Cardiac muscle cell (in vitro differentiated cells and primary cell): ENCODE measurements around the gene DNAH6. TPM values are rescaled to one million over a fixed set of nuclear protein-coding genes. Genes with fewer than 3 reads are reported as not detected.

Experiments used
- DNase-seq, 2 donors: peaks; one replicate each; pipeline versions ENCODE4 v3.0.0 to v3.0.0-alpha.2; 2010 to 2017; ENCODE audit warnings: low read depth in 1 of 2, low spot score in 1 of 2
- H3K27ac ChIP-seq: fragments of 200-600 bp; sonication (generic); 2 replicates; pipeline ENCODE4 v1.5.1; 2016
- H3K27me3 ChIP-seq: fragments of 200-600 bp; sonication (generic); 2 replicates; pipeline ENCODE4 v1.6.0; 2016; ENCODE audit warnings: control low read depth
- H3K36me3 ChIP-seq: fragments of 200-600 bp; sonication (generic); 2 replicates; pipeline ENCODE4 v1.5.1; 2016; ENCODE audit warnings: control low read depth
- H3K4me1 ChIP-seq: fragments of 200-600 bp; sonication (generic); 2 replicates; pipeline ENCODE4 v1.8.1; 2017; ENCODE audit warnings: low read depth, mild to moderate bottlenecking, mixed run types
- H3K4me3 ChIP-seq: fragments of 200-600 bp; sonication (generic); 2 replicates; pipeline ENCODE4 v1.5.1; 2016; ENCODE audit warnings: mild to moderate bottlenecking
- H3K9me3 ChIP-seq: fragments of 200-600 bp; sonication (generic); 2 replicates; pipeline ENCODE4 v1.5.1; 2017; ENCODE audit warnings: low read depth, mild to moderate bottlenecking, control low read depth
- CTCF ChIP-seq: IDR thresholded peaks from 2 replicates; pipeline ENCODE4 v1.5.1; 2012; ENCODE audit warnings: low read depth, mild to moderate bottlenecking, low read length
- polyA plus RNA-seq: library from polyadenylated mRNA; unstranded; fragments of >200 nt; fragmentation: Nextera tagmentation; extraction: Ambion mirVana; gene quantifications from 2 replicates; pipeline ENCODE4 v1.2.1, GENCODE V29; 2016
- total RNA-seq: library from RNA; depleted of rRNA; stranded (reverse); fragments of >200 nt; gene quantifications from 2 replicates; pipeline ENCODE4 v1.2.3, GENCODE V29; 2016

Gene DNAH6
- total and polyA plus RNA-seq, 2 experiments from 2014 or later: 0.66 to 0.73 TPM

GRCh38 chr2:84788498-84788897 lies 272.2 kb downstream of the DNAH6 start:
- Histone ChIP-seq H3K4me3 (no peak overlapping the region), H3K4me1 (no peaks in the 10 kb centered on the region), H3K27me3 (no peaks in the 10 kb centered on the region), H3K9me3 (no peaks in the 10 kb centered on the region), H3K27ac (no peak overlapping the region), H3K36me3 (no peaks in the 10 kb centered on the region)
- no peak for DNase-seq
- TF ChIP-seq CTCF: no peak

- Histone ChIP-seq H3K9me3 (no peaks in the 10 kb centered on the region), H3K4me3 (no peak overlapping the region), H3K36me3 (no peaks in the 10 kb centered on the region), H3K27me3 (no peaks in the 10 kb centered on the region), H3K27ac (no peak overlapping the region), H3K4me1 (no peaks in the 10 kb centered on the region)
- no peak for TF ChIP-seq CTCF
- DNase-seq: no peak
These were observed 276.7 kb downstream of the DNAH6 start for GRCh38 chr2:84792856-84793522.

- DNase-seq: no peak
- H3K27me3 ChIP-seq: no peaks in the 10 kb centered on the region
- H3K9me3 ChIP-seq: no peaks in the 10 kb centered on the region
- no peaks in the 10 kb centered on the region for H3K4me1 ChIP-seq
- no peak overlapping the region for H3K27ac ChIP-seq
- H3K4me3 ChIP-seq: no peak overlapping the region
- H3K36me3 ChIP-seq: no peaks in the 10 kb centered on the region
- no peak for TF ChIP-seq CTCF
These were observed 277.3 kb downstream of the DNAH6 start for GRCh38 chr2:84793641-84794040.

GRCh38 chr2:84796798-84797197 lies 280.5 kb downstream of the DNAH6 start:
- no peak for DNase-seq
- no peak for TF ChIP-seq CTCF
- H3K9me3 ChIP-seq: no peaks in the 10 kb centered on the region
- no peak overlapping the region for H3K27ac ChIP-seq
- no peak overlapping the region for H3K4me3 ChIP-seq
- H3K36me3 ChIP-seq: no peaks in the 10 kb centered on the region
- H3K27me3 ChIP-seq: no peaks in the 10 kb centered on the region
- no peaks in the 10 kb centered on the region for H3K4me1 ChIP-seq

- H3K4me1 ChIP-seq: no peaks in the 10 kb centered on the region
- H3K4me3 ChIP-seq: no peak overlapping the region
- DNase-seq: no peak
- no peaks in the 10 kb centered on the region for H3K9me3 ChIP-seq
- no peak overlapping the region for H3K27ac ChIP-seq
- no peaks in the 10 kb centered on the region for H3K27me3 ChIP-seq
- no peaks in the 10 kb centered on the region for H3K36me3 ChIP-seq
- TF ChIP-seq CTCF: no peak
These were observed 281.0 kb downstream of the DNAH6 start for GRCh38 chr2:84797271-84797670.
